K562 (cell line): ENCODE measurements around the gene CEP128. TPM values are rescaled to one million over a fixed set of nuclear protein-coding genes. Genes with fewer than 3 reads are reported as not detected.

ENCODE experiments used
- CEBPZ ChIP-seq: fragments of 150-350 bp; IDR thresholded peaks from 2 replicates; pipeline ENCODE4 v1.6.1; 2014; ENCODE audit warnings: low read depth, mild to moderate bottlenecking, low read length, borderline replicate concordance
- KLF13 ChIP-seq: fragments of 450-650 bp; IDR thresholded peaks from 2 replicates; pipeline ENCODE4 v1.6.1; 2016; ENCODE audit warnings: missing genetic modification characterization, low read depth, mild to moderate bottlenecking, missing compliant biosample characterization, moderate library complexity, borderline replicate concordance
- PKNOX1 ChIP-seq: fragments of 450-650 bp; IDR thresholded peaks from 2 replicates; pipeline ENCODE4 v1.6.1; 2016
- RREB1 ChIP-seq: fragments of 250-450 bp; sonication (Bioruptor Pico); IDR thresholded peaks from 2 replicates; pipeline ENCODE4 v1.4.0; 2020
- ZKSCAN1 ChIP-seq: fragments of 150-350 bp; IDR thresholded peaks from 2 replicates; pipeline ENCODE4 v1.6.1; 2016; ENCODE audit warnings: low read depth, low read length
- ZNF76 ChIP-seq: fragments of 250-450 bp; sonication (Bioruptor Pico); IDR thresholded peaks from 2 replicates; pipeline ENCODE4 v1.4.0; 2020; ENCODE audit warnings: mild to moderate bottlenecking, moderate library complexity, borderline replicate concordance
- ZZZ3 ChIP-seq: fragments of 450-650 bp; IDR thresholded peaks from 2 replicates; pipeline ENCODE4 v1.6.1; 2016; ENCODE audit warnings: antibody characterized with exemption, mild to moderate bottlenecking, moderate library complexity
- polyA plus RNA-seq, 8 experiments: library from polyadenylated mRNA; depleted of rRNA in 4 of 8; stranded (reverse) in 5 of 8; unstranded in 3 of 8; fragments of >200 nt; fragmentation: Nextera tagmentation in 2 of 8; fragmentation: Illumina TruSeq in 1 of 8; extraction: Ambion mirVana in 2 of 8; extraction: Trizol in 1 of 8; gene quantifications; 2 replicates each; pipeline versions ENCODE4 v1.2.1 to v1.2.3, GENCODE V29; 2011 to 2014; ENCODE audit warnings: inconsistent platforms in 1 of 8, missing spikeins in 1 of 8
- total RNA-seq, 7 experiments: library from RNA; depleted of rRNA in 6 of 7; stranded (reverse); fragments of >200 nt in 6 of 7; fragmentation: Illumina TruSeq in 2 of 7; extraction: Trizol in 2 of 7; gene quantifications; 2 replicates each; pipeline versions ENCODE4 v1.2.1 to v1.2.3, GENCODE V29; 2011 to 2021; ENCODE audit warnings: low replicate concordance in 1 of 7

The CEP128 gene
- total and polyA plus RNA-seq, 9 of the 15 experiments (the other 6 are each of a cell fraction or from before 2014, with no cell fraction given), result 2.3 to 9.2 (median 4.6) TPM

GRCh38 chr14:80669426-80669825 is 272.1 kb downstream of the CEP128 start (continued):
- TF ChIP-seq CEBPZ (no peak), ZNF76 (no peak), ZKSCAN1 (no peak), PKNOX1 (no peak), RREB1 (no peak), ZZZ3 (no peak), KLF13 (no peak)
- TF ChIP-seq, all 486 proteins: peak for 0
